DOHH2 (cell line): ENCODE measurements around the gene MEFV.
"Not testable (repeated sequence)": the region's sequence is repeated elsewhere in the genome, so short reads cannot be mapped to it uniquely, and the experiment has no call there.

Source experiments
- H3F3A ChIP-seq: fragments of 200-600 bp; sonication (generic), shearing (Covaris generic); 2 replicates; pipeline ENCODE4 v1.6.0; 2016; ENCODE audit warnings: antibody characterized with exemption, mild to moderate bottlenecking; ENCODE audit not compliant: control insufficient read depth, insufficient read depth
- H3K27ac ChIP-seq: fragments of 200-600 bp; sonication (generic); 2 replicates; pipeline ENCODE4 v1.5.1; 2014; ENCODE audit warnings: low read depth, mild to moderate bottlenecking, low read length, moderate library complexity
- H3K27me3 ChIP-seq: fragments of 200-600 bp; sonication (generic); 2 replicates; pipeline ENCODE4 v1.6.1; 2014; ENCODE audit warnings: mild to moderate bottlenecking, low read length, mixed read lengths; ENCODE audit not compliant: control insufficient read depth
- H3K36me3 ChIP-seq: fragments of 200-600 bp; sonication (generic); 2 replicates; pipeline ENCODE4 v1.6.1; 2014; ENCODE audit warnings: mild to moderate bottlenecking, low read length, moderate library complexity, mixed read lengths; ENCODE audit not compliant: control insufficient read depth
- H3K4me1 ChIP-seq: fragments of 200-600 bp; sonication (generic); 2 replicates; pipeline ENCODE4 v1.6.1; 2014; ENCODE audit warnings: mild to moderate bottlenecking, low read length, mixed read lengths; ENCODE audit not compliant: control insufficient read depth
- H3K4me2 ChIP-seq: fragments of 200-600 bp; sonication (generic); 2 replicates; pipeline ENCODE4 v1.6.0; 2014; ENCODE audit warnings: mild to moderate bottlenecking, low read length, moderate library complexity
- H3K4me3 ChIP-seq: fragments of 200-600 bp; sonication (generic); 2 replicates; pipeline ENCODE4 v1.5.1; 2014; ENCODE audit warnings: mild to moderate bottlenecking, low read length, mixed read lengths
- H3K79me2 ChIP-seq: fragments of 200-600 bp; sonication (generic); 2 replicates; pipeline ENCODE4 v1.6.1; 2014; ENCODE audit warnings: mild to moderate bottlenecking, low read length, mixed read lengths; ENCODE audit not compliant: control insufficient read depth
- H3K9me2 ChIP-seq: fragments of 200-600 bp; sonication (generic); replicated peaks from 2 replicates; pipeline ENCODE4 v1.6.1; 2014; ENCODE audit warnings: mild to moderate bottlenecking, low read length, mixed read lengths; ENCODE audit not compliant: control insufficient read depth
- H3K9me3 ChIP-seq: fragments of 200-600 bp; sonication (generic); 2 replicates; pipeline ENCODE4 v1.6.1; 2014; ENCODE audit warnings: antibody characterized with exemption, low read length, mixed read lengths; ENCODE audit not compliant: control insufficient read depth, insufficient read depth
- H4K20me1 ChIP-seq: fragments of 200-600 bp; sonication (generic); 2 replicates; pipeline ENCODE4 v1.6.0; 2014; ENCODE audit warnings: low read depth, mild to moderate bottlenecking, antibody characterized with exemption, low read length, moderate library complexity; ENCODE audit not compliant: control insufficient read depth, insufficient read depth
- CTCF ChIP-seq: fragments of 200-600 bp; sonication (generic); IDR thresholded peaks from one replicate; pipeline ENCODE4 v1.5.1; 2014; ENCODE audit warnings: antibody characterized with exemption, mild to moderate bottlenecking, low read depth, low read length; ENCODE audit not compliant: poor library complexity, severe bottlenecking
- EZH2phosphoT487 ChIP-seq: fragments of 200-600 bp; sonication (generic); IDR thresholded peaks from 2 replicates; pipeline ENCODE4 v1.6.1; 2017; ENCODE audit warnings: borderline replicate concordance, mild to moderate bottlenecking, antibody characterized with exemption, low read length, moderate library complexity, mixed read lengths

The MEFV gene

GRCh38 chr16:3212006-3212405 lies 44.4 kb downstream of the MEFV start:
- peaks cover 12% of the 10 kb centered on the region for H3K27me3 ChIP-seq
- H3K4me1 ChIP-seq: peaks cover 19% of the 10 kb centered on the region
- no peak overlapping the region for H3K4me2 ChIP-seq
- peaks cover 3% of the 10 kb centered on the region; the same call in 1 of the 2 replicates for H3K9me3 ChIP-seq
- no peak overlapping the region for H3K4me3 ChIP-seq
- H3K27ac ChIP-seq: no peak overlapping the region
- no peaks in the 10 kb centered on the region for H3K79me2 ChIP-seq
- TF ChIP-seq EZH2phosphoT487 (no peak), CTCF (no peak)
- H4K20me1 ChIP-seq: no peaks in the 10 kb centered on the region
- no peaks in the 10 kb centered on the region for H3F3A ChIP-seq
- no peaks in the 10 kb centered on the region for H3K36me3 ChIP-seq
- no peaks in the 10 kb centered on the region for H3K9me2 ChIP-seq

GRCh38 chr16:3207086-3207953 lies 49.1 kb downstream of the MEFV start:
- no peak overlapping the region for H3K4me3 ChIP-seq
- no peaks in the 10 kb centered on the region for H3K9me2 ChIP-seq
- H4K20me1 ChIP-seq: no peaks in the 10 kb centered on the region
- H3K27me3 ChIP-seq: no peaks in the 10 kb centered on the region
- no peak overlapping the region for H3K4me2 ChIP-seq
- no peak overlapping the region for H3K27ac ChIP-seq
- H3K4me1 ChIP-seq: no peaks in the 10 kb centered on the region
- no peaks in the 10 kb centered on the region for H3F3A ChIP-seq
- H3K36me3 ChIP-seq: no peaks in the 10 kb centered on the region
- H3K79me2 ChIP-seq: no peaks in the 10 kb centered on the region
- H3K9me3 ChIP-seq: peaks cover 16% of the 10 kb centered on the region
- TF ChIP-seq CTCF: no peak
- TF ChIP-seq EZH2phosphoT487: no peak

- H3K36me3 ChIP-seq, H3K79me2 ChIP-seq, H3K9me2 ChIP-seq, H4K20me1 ChIP-seq, H3K4me1 ChIP-seq, H3K4me2 ChIP-seq, H3K4me3 ChIP-seq, H3F3A ChIP-seq, H3K27ac ChIP-seq, H3K27me3 ChIP-seq: not testable (repeated sequence)
- H3K9me3 ChIP-seq: peaks cover 16% of the 10 kb centered on the region
These were observed 50.5 kb downstream of the MEFV start for GRCh38 chr16:3205939-3206338.

- Histone ChIP-seq H3K4me2 (no peak overlapping the region), H3F3A (no peaks in the 10 kb centered on the region), H3K27me3 (peaks cover 11% of the 10 kb centered on the region; the same call in 1 of the 2 replicates), H3K9me3 (peaks cover 16% of the 10 kb centered on the region), H3K27ac (no peak overlapping the region), H4K20me1 (no peaks in the 10 kb centered on the region), H3K4me1 (no peaks in the 10 kb centered on the region), H3K79me2 (no peaks in the 10 kb centered on the region), H3K36me3 (no peaks in the 10 kb centered on the region), H3K4me3 (no peak overlapping the region), H3K9me2 (no peaks in the 10 kb centered on the region)
- no peak for TF ChIP-seq EZH2phosphoT487
- TF ChIP-seq CTCF: no peak
These were observed 53.4 kb downstream of the MEFV start for GRCh38 chr16:3202903-3203539.
